Neural cell (in vitro differentiated cells): ENCODE data around the gene ITFG2. TPM values are rescaled to one million over a fixed set of nuclear protein-coding genes. Genes with fewer than 3 reads are reported as not detected.
"Not testable (repeated sequence)": the region's sequence is repeated elsewhere in the genome, so short reads cannot be mapped to it uniquely, and the experiment has no call there.

Source experiments
- H2AFZ ChIP-seq: fragments of 200-600, 300-800 bp; sonication (generic), shearing (Covaris generic); 2 replicates; pipeline ENCODE4 v1.6.0; 2014; ENCODE audit warnings: low read depth, mild to moderate bottlenecking, antibody characterized with exemption, low read length, moderate library complexity
- H3F3A ChIP-seq: fragments of 200-600 bp; shearing (Covaris generic); 2 replicates; pipeline ENCODE4 v1.6.1; 2016; ENCODE audit warnings: mild to moderate bottlenecking, moderate library complexity, mixed read lengths, antibody characterized with exemption, low read length; ENCODE audit not compliant: insufficient read depth, poor library complexity, severe bottlenecking
- H3K27ac ChIP-seq: fragments of 200-600, 300-800 bp; sonication (generic), shearing (Covaris generic); 2 replicates; pipeline ENCODE4 v1.5.1; 2014; ENCODE audit warnings: mild to moderate bottlenecking, low read length, moderate library complexity
- H3K27me3 ChIP-seq: fragments of 300-800, 200-600 bp; sonication (generic), shearing (Covaris generic); 2 replicates; pipeline ENCODE4 v1.6.0; 2014; ENCODE audit warnings: mild to moderate bottlenecking, low read depth, low read length, moderate library complexity; ENCODE audit not compliant: insufficient read depth
- H3K36me3 ChIP-seq: fragments of 300-800, 200-600 bp; sonication (generic), shearing (Covaris generic); 2 replicates; pipeline ENCODE4 v1.5.1; 2014; ENCODE audit warnings: mild to moderate bottlenecking, antibody characterized with exemption, low read length, moderate library complexity; ENCODE audit not compliant: insufficient read depth
- H3K4me2 ChIP-seq: fragments of 300-800, 200-600 bp; sonication (generic), shearing (Covaris generic); 2 replicates; pipeline ENCODE4 v1.6.0; 2014; ENCODE audit warnings: mild to moderate bottlenecking, low read length
- H3K4me3 ChIP-seq: fragments of 300-800, 200-600 bp; sonication (generic), shearing (Covaris generic); 2 replicates; pipeline ENCODE4 v1.5.1; 2014; ENCODE audit warnings: mild to moderate bottlenecking, low read length, moderate library complexity
- H3K79me2 ChIP-seq: fragments of 200-600 bp; shearing (Covaris generic); replicated peaks from 2 replicates; pipeline ENCODE4 v1.6.0; 2014; ENCODE audit warnings: mild to moderate bottlenecking, low read length, moderate library complexity; ENCODE audit not compliant: insufficient read depth
- H3K9ac ChIP-seq: fragments of 300-800, 200-600 bp; sonication (generic), shearing (Covaris generic); 2 replicates; pipeline ENCODE4 v1.6.1; 2016; ENCODE audit warnings: mild to moderate bottlenecking, low read length, mixed read lengths
- H3K9me2 ChIP-seq: fragments of 200-600 bp; shearing (Covaris generic); 2 replicates; pipeline ENCODE4 v1.6.1; 2016; ENCODE audit warnings: mild to moderate bottlenecking, low read length, mixed read lengths; ENCODE audit not compliant: insufficient read depth
- H3K9me3 ChIP-seq: fragments of 200-600, 300-800 bp; sonication (generic), shearing (Covaris generic); 2 replicates; pipeline ENCODE4 v1.6.1; 2016; ENCODE audit warnings: mild to moderate bottlenecking, mixed run types, low read length, moderate library complexity, mixed read lengths
- H4K20me1 ChIP-seq: fragments of 200-600 bp; shearing (Covaris generic); 2 replicates; pipeline ENCODE4 v1.6.1; 2016; ENCODE audit warnings: mild to moderate bottlenecking, mixed run types; ENCODE audit not compliant: insufficient read depth
- CTCF ChIP-seq: fragments of 450-650 bp; IDR thresholded peaks from 2 replicates; pipeline ENCODE4 v1.5.1; 2014; ENCODE audit warnings: antibody characterized with exemption, mild to moderate bottlenecking, moderate library complexity; ENCODE audit not compliant: poor library complexity, severe bottlenecking
- EZH2 ChIP-seq: fragments of 200-600, 300-800 bp; shearing (Covaris generic), sonication (generic); IDR thresholded peaks from 2 replicates; pipeline ENCODE4 v1.6.1; 2014; ENCODE audit warnings: antibody characterized with exemption, low read length, borderline replicate concordance, mild to moderate bottlenecking; ENCODE audit not compliant: insufficient read depth, poor library complexity, severe bottlenecking
- MXI1 ChIP-seq: fragments of 450-650 bp; conservative IDR thresholded peaks from 2 replicates; pipeline ENCODE4 v1.6.1; 2014; ENCODE audit warnings: antibody characterized with exemption, mild to moderate bottlenecking; ENCODE audit not compliant: poor library complexity, severe bottlenecking
- POLR2AphosphoS5 ChIP-seq: IDR thresholded peaks from 2 replicates; pipeline ENCODE4 v1.6.1; 2012
- RAD21 ChIP-seq: fragments of 450-650 bp; conservative IDR thresholded peaks from 2 replicates; pipeline ENCODE4 v1.6.1; 2014; ENCODE audit warnings: antibody characterized with exemption, mild to moderate bottlenecking, moderate library complexity
- polyA plus RNA-seq: library from polyadenylated mRNA; depleted of rRNA; stranded (reverse); fragments of >200 nt; gene quantifications from 2 replicates; pipeline ENCODE4 v1.2.3, GENCODE V29; 2014
- TF ChIP-seq, protein P1 (sequence below): IDR thresholded peaks from 2 replicates; pipeline ENCODE4 v1.6.1; 2012; ENCODE audit warnings: borderline replicate concordance

The ITFG2 gene
- polyA plus RNA-seq, 1 donor from 2014 or later, result 22.2 TPM

GRCh38 chr12:2768224-2768961, 44.1 kb upstream of the ITFG2 start:
- Histone ChIP-seq H3K4me2 (no peak overlapping the region), H3K9ac (no peak overlapping the region), H3F3A (no peaks in the 10 kb centered on the region), H3K9me3 (no peaks in the 10 kb centered on the region), H3K79me2 (no peaks in the 10 kb centered on the region), H3K27me3 (no peaks in the 10 kb centered on the region), H4K20me1 (no peaks in the 10 kb centered on the region), H3K9me2 (no peaks in the 10 kb centered on the region), H3K4me3 (no peak overlapping the region), H3K27ac (no peak overlapping the region), H2AFZ (no peak overlapping the region), H3K36me3 (no peaks in the 10 kb centered on the region)
- TF ChIP-seq POLR2AphosphoS5 (no peak), CTCF (no peak), RAD21 (no peak), MXI1 (no peak), EZH2 (no peak)

DNA sequence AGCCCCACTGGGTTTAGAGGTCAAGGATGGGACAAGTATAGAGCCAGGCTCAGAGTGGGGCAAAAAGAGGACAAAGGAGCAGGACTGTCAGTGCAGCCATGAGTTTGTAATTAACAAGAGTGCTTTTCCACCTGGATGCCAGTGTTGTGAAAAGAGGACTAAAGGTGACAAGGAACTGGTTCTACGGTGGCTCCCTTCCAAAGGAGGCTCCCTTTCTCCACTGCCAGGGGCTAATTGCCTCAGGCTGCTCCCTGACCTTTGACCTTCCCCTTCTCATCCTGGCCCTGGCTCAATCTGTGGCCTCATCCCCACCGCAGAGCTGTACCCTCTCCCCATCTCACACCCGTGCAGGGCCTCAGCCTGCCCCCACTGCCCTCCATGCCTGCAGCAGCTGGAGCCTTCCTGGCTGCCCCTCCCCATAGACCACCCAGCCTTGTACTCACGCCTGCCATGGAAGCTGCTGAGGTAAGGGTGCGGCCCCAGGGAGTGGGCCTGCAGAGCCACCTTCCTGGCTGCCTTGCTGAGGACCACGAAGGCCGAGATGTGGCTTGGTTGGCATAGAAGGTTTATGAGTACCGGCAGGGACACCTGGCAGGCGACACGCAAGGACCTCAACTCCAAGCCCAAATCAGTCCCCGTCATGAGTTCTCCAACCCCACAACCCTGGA, 42.5 kb upstream of the ITFG2 start:
- no peak overlapping the region for H3K9ac ChIP-seq
- no peak overlapping the region for H2AFZ ChIP-seq
- H3K9me2 ChIP-seq, result no peaks in the 10 kb centered on the region
- H3K9me3 ChIP-seq, result no peaks in the 10 kb centered on the region
- TF ChIP-seq, protein P1, sequence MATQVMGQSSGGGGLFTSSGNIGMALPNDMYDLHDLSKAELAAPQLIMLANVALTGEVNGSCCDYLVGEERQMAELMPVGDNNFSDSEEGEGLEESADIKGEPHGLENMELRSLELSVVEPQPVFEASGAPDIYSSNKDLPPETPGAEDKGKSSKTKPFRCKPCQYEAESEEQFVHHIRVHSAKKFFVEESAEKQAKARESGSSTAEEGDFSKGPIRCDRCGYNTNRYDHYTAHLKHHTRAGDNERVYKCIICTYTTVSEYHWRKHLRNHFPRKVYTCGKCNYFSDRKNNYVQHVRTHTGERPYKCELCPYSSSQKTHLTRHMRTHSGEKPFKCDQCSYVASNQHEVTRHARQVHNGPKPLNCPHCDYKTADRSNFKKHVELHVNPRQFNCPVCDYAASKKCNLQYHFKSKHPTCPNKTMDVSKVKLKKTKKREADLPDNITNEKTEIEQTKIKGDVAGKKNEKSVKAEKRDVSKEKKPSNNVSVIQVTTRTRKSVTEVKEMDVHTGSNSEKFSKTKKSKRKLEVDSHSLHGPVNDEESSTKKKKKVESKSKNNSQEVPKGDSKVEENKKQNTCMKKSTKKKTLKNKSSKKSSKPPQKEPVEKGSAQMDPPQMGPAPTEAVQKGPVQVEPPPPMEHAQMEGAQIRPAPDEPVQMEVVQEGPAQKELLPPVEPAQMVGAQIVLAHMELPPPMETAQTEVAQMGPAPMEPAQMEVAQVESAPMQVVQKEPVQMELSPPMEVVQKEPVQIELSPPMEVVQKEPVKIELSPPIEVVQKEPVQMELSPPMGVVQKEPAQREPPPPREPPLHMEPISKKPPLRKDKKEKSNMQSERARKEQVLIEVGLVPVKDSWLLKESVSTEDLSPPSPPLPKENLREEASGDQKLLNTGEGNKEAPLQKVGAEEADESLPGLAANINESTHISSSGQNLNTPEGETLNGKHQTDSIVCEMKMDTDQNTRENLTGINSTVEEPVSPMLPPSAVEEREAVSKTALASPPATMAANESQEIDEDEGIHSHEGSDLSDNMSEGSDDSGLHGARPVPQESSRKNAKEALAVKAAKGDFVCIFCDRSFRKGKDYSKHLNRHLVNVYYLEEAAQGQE, result no peak
- H3F3A ChIP-seq, result no peaks in the 10 kb centered on the region
- no peaks in the 10 kb centered on the region for H3K36me3 ChIP-seq
- H3K4me2 ChIP-seq, result no peak overlapping the region
- H3K27ac ChIP-seq, result no peak overlapping the region
- no peaks in the 10 kb centered on the region for H4K20me1 ChIP-seq
- no peaks in the 10 kb centered on the region for H3K27me3 ChIP-seq
- no peaks in the 10 kb centered on the region for H3K79me2 ChIP-seq
- no peak overlapping the region for H3K4me3 ChIP-seq

DNA sequence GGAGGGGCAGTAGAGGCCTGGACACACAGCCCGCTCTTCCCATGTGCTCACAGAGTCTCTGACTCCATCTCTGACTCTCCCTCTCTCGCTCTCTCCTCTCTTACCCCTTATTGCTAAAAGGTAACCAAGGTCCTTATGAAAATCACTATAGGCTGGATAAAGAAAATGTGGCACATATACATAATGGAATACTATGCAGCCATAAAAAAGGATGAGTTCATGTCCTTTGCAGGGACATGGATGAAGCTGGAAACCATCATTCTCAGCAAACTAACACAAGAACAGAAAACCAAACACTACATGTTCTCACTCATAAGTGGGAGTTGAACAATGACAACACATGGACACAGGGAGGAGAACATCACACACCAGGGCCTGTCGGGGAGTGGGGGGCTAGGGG, 41.9 kb upstream of the ITFG2 start:
- H3K9me2 ChIP-seq, H3K27me3 ChIP-seq, H2AFZ ChIP-seq, H3K27ac ChIP-seq, H3K36me3 ChIP-seq, H3K79me2 ChIP-seq, H3K4me3 ChIP-seq, H3K9ac ChIP-seq, H4K20me1 ChIP-seq, H3K4me2 ChIP-seq, H3K9me3 ChIP-seq, H3F3A ChIP-seq: not testable (repeated sequence)
